ENCODE results near the gene TIMM21.

The TIMM21 gene

GRCh38 chr18:74171910-74172606, 23.7 kb downstream of the TIMM21 start:
- H3K4me3 ChIP-seq (ENCODE audit: low read depth, low read length), result peak overlapping the region; percentile 16
- peak; percentile 12 for DNase-seq (ENCODE audit: low read depth)
- TF ChIP-seq MAX (IDR thresholded peaks at IDR 0.05; ENCODE audit: low read depth, low read length) (no peak), POLR2A (IDR thresholded peaks at IDR 0.05; ENCODE audit: extremely low read depth, insufficient read length) (no peak), MYC (IDR thresholded peaks at IDR 0.05; ENCODE audit: low read depth, low read length) (no peak), CTCF (IDR thresholded peaks at IDR 0.05; ENCODE audit: low read depth, low read length) (no peak)

DNA sequence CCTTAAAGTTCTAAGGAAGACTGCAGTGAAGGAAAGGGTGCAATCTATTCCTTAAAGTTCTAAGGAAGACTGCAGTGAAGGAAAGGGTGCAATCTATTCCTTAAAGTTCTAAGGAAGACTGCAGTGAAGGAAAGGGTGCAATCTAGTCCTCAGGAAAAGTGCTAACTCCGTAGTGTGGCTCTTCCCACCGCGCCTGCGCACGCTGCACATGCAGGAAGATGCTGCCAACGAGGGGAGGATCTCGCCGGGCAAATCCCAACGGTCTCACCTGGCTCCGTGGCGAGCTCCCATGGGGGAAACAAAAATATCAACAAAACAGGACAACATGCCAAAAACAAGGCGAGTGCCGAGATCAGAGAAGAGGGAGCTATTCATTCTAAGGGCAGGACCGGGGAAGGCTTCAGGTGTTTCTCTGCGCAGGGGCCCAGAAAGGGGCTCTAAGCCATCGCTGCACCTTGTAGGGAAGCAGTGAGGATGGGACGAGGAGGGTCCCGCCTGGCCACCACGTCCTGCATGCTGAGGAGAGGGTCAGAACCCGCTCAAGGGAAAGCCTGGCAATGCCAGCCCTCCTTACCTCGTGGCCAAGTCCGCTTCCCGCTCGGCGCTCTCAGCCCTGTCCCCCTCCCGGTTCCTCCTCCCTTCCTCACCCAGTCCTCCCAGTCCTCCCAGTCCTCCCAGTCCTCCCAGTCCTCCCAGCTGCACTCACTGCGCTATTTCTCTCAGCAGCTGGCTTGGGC, 24.5 kb downstream of the TIMM21 start:
- no peak overlapping the region for H3K4me3 ChIP-seq (ENCODE audit: low read depth, low read length)
- DNase-seq (ENCODE audit: low read depth), result no peak
- TF ChIP-seq MAX (IDR thresholded peaks at IDR 0.05; ENCODE audit: low read depth, low read length) (no peak), POLR2A (IDR thresholded peaks at IDR 0.05; ENCODE audit: extremely low read depth, insufficient read length) (no peak), CTCF (IDR thresholded peaks at IDR 0.05; ENCODE audit: low read depth, low read length) (no peak), MYC (IDR thresholded peaks at IDR 0.05; ENCODE audit: low read depth, low read length) (no peak)

DNA sequence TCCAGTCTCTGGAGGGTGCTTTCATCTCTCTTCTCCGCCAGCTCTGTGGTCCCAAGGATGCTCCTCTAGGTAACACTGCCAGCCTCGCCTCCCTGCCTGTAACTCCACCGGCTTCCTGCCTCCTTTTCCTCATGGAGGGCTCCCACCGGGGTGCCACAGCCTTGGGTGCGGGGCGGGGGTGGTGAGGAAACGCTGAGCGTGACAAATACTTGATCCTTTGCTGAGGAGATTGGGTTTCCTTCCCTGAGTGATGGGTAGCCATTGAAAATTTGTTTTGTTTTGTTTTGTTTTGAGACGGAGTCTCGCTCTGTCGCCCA, 25.1 kb downstream of the TIMM21 start:
- H3K4me3 ChIP-seq (ENCODE audit: low read depth, low read length), result no peak overlapping the region
- DNase-seq (ENCODE audit: low read depth), result no peak
- TF ChIP-seq MAX (IDR thresholded peaks at IDR 0.05; ENCODE audit: low read depth, low read length) (no peak), CTCF (IDR thresholded peaks at IDR 0.05; ENCODE audit: low read depth, low read length) (no peak), MYC (IDR thresholded peaks at IDR 0.05; ENCODE audit: low read depth, low read length) (no peak), POLR2A (IDR thresholded peaks at IDR 0.05; ENCODE audit: extremely low read depth, insufficient read length) (no peak)

GRCh38 chr18:74175658-74176057, 27.3 kb downstream of the TIMM21 start:
- no peak overlapping the region for H3K4me3 ChIP-seq (ENCODE audit: low read depth, low read length)
- no peak for DNase-seq (ENCODE audit: low read depth)
- TF ChIP-seq CTCF (IDR thresholded peaks at IDR 0.05; ENCODE audit: low read depth, low read length) (no peak), MYC (IDR thresholded peaks at IDR 0.05; ENCODE audit: low read depth, low read length) (no peak), POLR2A (IDR thresholded peaks at IDR 0.05; ENCODE audit: extremely low read depth, insufficient read length) (no peak), MAX (IDR thresholded peaks at IDR 0.05; ENCODE audit: low read depth, low read length) (no peak)

GRCh38 chr18:74178884-74179283, 30.6 kb downstream of the TIMM21 start:
- no peak for DNase-seq (ENCODE audit: low read depth)
- no peak overlapping the region for H3K4me3 ChIP-seq (ENCODE audit: low read depth, low read length)
- TF ChIP-seq POLR2A (IDR thresholded peaks at IDR 0.05; ENCODE audit: extremely low read depth, insufficient read length), result no peak
- no peak for TF ChIP-seq CTCF (IDR thresholded peaks at IDR 0.05; ENCODE audit: low read depth, low read length)
- TF ChIP-seq MYC (IDR thresholded peaks at IDR 0.05; ENCODE audit: low read depth, low read length), result no peak
- no peak for TF ChIP-seq MAX (IDR thresholded peaks at IDR 0.05; ENCODE audit: low read depth, low read length)
